ENCODE results near the gene BRD1.

DNA sequence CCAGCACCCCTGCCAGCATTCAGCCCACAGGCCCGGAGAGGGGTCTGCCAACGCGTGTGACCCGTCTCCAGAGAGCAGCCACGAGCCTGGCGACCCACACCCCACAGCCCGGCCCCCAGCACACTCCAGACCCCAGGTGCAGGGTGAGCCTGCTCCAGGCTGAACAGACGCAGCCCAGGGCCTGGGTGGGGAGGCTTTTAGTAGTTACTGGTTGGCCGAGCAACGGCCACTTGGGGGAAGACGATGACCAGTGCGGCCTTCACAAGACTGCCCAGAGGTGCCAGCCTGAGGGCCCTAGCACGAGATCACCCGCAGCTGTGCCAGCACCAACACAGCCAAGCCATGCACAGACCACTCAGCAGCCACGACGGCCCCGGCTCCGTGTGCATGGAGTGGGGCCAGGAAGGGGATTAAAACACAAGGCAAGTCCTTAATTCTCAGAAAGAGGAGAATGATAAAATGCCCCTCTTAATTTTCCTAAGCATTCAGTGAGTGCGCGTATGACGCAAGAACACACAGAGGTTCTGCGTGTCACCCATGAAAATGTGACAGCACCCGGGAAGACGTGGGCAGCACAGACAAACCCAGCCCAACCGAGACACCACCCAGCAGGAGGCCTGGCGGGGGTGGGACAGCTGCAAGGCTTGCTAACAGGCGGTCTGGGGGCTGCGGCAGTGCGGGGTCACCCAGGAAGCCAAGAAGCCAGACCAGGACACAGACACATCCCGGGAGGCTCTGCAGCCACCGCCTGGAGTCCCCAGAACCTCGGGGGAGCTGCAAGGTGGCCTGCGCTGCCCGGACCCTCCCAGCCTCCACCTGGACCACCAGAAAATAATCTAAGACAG lies 47.6 kb downstream of the BRD1 start:
- TF ChIP-seq, protein P1, sequence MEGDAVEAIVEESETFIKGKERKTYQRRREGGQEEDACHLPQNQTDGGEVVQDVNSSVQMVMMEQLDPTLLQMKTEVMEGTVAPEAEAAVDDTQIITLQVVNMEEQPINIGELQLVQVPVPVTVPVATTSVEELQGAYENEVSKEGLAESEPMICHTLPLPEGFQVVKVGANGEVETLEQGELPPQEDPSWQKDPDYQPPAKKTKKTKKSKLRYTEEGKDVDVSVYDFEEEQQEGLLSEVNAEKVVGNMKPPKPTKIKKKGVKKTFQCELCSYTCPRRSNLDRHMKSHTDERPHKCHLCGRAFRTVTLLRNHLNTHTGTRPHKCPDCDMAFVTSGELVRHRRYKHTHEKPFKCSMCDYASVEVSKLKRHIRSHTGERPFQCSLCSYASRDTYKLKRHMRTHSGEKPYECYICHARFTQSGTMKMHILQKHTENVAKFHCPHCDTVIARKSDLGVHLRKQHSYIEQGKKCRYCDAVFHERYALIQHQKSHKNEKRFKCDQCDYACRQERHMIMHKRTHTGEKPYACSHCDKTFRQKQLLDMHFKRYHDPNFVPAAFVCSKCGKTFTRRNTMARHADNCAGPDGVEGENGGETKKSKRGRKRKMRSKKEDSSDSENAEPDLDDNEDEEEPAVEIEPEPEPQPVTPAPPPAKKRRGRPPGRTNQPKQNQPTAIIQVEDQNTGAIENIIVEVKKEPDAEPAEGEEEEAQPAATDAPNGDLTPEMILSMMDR (IDR thresholded peaks at IDR 0.05; ENCODE audit: low read depth, low read length, poor library complexity, severe bottlenecking), result no peak
- no peak for TF ChIP-seq EZH2phosphoT487 (IDR thresholded peaks at IDR 0.05; ENCODE audit: borderline replicate concordance, low read length)

All from DOHH2 (cell line).